HG03432 (cell line): ENCODE data around the gene TTC28.
"Not testable (repeated sequence)": the region's sequence is repeated elsewhere in the genome, so short reads cannot be mapped to it uniquely, and the experiment has no call there.

Source experiments
- ATAC-seq: cut with Tn5 transposase; IDR thresholded peaks from one replicate; pipeline ENCODE4 v1.9.1; 2021; ENCODE audit warnings: mild to moderate bottlenecking, moderate library complexity; ENCODE audit not compliant: unreplicated experiment

The TTC28 gene

DNA sequence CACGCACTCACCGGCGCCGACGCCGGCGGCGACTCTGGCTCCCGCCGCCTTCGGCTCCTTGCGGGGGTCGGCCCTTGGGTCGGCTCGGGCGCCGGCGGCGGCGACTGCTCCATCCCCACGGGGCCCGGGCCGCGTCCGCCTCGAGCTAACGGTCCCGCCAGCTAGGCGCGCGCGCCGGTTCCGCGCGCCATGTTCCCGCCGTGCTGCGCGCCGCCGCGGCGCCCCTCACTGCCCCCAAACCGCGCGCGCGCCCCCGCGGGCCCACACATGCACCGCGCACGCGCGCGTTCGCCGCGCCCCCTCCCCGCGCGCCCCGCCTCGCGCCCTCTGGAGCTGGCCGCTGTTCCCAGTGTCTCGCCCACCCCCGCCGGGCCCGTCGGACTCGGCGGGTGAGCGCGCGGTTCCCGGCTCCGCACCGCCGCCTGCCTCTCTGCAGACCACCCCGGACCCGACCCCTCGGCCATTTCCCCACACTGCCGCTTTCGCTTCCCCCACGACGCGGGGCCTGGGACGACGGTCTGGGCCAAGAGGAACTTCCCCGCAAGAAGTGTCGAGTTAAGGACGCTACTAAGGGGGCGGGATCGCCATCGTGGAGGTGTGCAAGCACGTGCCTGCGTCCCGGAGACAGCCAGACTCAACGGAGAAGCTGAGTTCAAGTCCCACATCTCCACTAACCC lies at the start of gene TTC28:
Gene TTC28 (minus strand): TSS at position 230 of the 677 bp plus-strand sequence. CDS start 117 bp downstream, at position 113.
- ATAC-seq, result not testable (repeated sequence)

- no peak for ATAC-seq
These were observed 49.1 kb upstream of the TTC28 start for GRCh38 chr22:28728621-28729313.

DNA sequence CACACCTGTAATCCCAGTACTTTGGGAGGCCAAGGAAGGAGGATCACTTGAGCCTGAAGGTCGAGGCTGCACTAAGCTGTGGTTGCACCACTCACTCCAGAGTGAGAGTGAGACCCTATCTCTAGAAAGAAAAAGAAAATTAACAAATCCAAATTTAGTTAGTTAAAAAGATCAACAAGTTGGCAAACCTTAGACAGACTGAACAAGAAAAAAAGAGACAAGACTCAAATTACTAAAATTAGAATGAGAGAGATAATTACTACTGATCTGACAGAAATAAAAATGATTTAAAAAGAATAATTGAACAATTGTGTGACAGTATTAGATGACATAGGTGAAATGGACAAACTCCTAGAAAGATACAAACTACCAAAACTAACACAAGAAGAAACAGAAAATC lies 48.4 kb upstream of the TTC28 start:
- no peak for ATAC-seq

GRCh38 chr22:28718044-28718443 lies 38.4 kb upstream of the TTC28 start:
- no peak for ATAC-seq

DNA sequence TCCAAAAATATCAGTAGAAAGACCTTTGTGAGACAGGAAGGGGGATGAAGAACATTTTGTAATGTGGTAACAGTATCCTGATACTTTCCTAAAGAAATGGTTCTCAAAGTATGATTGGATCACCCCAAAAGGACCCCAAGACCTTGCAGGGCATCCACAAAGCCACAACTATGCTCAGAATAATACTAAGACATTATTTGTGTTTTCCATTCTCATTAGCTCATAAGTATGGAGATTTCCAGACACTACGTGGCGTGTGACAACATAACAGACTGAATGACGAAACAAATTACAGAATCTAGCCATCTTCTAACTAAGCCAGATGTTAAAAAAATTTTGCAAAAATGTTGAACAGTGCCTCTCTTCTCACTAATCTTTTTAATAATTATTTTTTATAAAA lies 37.0 kb upstream of the TTC28 start:
- ATAC-seq, result no peak

- no peak for ATAC-seq
These were observed 36.0 kb upstream of the TTC28 start for GRCh38 chr22:28715611-28716010.

DNA sequence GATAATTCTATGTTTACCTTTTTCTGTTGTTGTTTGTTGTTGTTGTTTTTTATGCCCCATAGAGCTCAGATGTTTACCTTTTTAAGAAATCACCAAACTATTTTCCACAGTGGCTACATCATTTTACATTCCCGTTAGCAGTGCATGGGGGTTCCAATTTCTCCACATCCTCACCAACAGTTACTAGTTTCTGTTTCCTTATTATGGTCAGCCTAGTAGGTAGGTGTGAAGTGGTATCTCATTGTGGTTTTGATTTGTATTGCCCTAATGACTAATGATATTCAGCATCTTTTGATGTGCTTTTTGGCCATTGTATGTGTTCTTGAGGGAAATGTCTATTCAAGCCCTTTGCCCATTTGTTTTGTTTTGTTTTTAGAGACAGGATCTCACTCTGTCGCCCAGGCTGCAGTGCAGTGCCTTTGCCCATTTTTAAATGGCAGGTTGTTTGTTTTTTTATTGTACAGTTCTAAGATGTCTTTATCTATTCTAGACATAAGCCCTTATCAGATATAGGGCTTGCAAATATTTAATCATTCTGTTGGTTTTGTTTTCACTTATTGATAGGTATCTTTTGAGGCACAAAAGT lies 34.5 kb upstream of the TTC28 start:
- no peak for ATAC-seq

DNA sequence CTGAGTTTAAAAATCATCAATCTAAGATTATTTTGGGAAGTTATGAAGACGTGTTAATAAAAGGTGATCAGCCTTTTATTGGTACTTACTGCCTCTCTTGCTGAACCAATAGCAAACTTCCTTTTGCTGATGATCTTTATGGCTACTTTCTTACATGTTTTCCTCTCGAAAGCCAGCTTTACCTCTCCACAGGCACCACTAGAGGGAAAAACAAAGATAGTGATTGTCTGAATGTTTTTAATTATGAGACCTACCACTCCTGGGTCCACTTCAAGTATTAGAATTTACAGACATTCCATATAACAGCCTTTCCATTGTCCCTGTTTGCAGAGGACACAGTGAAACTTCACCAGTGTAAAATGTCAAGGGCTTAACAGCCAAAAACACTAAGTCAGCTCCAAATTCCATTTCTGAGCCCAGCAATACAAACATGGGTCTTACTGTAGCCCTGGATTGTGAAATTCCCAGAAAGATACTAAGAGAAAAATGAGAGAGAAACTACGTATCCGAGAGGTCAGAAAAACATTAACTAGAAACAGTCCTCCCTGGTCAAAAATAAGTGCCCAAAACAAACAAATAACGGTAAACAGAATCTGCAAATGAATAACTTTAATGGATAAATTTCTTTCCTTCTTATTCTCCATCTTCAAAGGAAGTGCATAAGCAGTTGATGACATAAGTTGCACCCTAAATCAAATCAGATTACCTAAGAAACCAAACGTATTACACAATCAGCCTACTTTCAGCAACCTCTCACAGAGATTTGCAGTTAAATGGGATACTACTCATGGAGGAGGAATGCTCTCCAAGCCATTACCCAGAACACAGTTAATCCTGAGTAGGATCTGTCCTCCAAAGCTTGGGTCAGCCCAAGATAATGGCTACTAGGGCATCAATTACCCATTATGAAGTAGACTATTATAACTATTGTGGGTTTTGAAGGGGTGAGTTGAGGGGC lies 32.5 kb upstream of the TTC28 start:
- no peak for ATAC-seq

DNA sequence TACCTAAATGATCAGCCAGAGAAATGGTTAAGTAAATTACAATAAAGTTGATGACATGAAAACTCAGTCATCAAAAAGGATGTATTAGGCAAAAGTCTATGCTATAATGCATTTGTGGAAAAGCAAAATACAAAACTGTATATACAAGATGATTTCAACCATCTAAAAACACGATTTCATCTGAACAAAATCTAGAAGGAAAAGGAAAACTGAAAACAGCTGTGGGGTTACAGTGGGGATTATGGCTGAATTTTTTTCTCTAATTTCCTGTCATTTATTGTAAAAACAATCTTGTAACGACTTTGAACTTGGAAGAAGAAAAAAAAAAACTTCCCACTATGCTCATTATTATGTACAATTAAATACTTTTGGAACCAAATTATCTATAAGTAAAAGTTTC lies 31.7 kb upstream of the TTC28 start:
- no peak for ATAC-seq

GRCh38 chr22:28710576-28711191 lies 31.0 kb upstream of the TTC28 start:
- ATAC-seq, result no peak

DNA sequence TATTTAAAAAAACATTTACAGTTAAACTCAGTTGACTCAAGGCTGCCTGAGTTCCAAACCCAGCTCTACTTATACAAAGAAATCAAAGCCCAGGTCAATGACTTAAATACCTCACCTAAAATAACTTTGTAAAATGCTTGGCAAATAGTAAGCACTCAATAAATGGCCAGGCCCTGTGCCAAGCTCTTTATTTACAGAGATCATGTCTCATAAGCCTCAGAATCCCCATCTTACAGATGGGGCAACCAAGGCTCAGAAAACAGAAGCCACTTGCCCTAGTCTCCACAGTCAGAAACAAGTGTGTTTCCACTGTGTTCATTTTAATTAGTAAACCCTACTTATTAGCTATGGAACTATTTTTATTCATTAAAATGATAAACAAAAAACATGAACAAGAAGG lies 30.5 kb upstream of the TTC28 start:
- no peak for ATAC-seq

GRCh38 chr22:28706845-28707244 lies 27.2 kb upstream of the TTC28 start:
- no peak for ATAC-seq

GRCh38 chr22:28703436-28703835 lies 23.8 kb upstream of the TTC28 start:
- ATAC-seq, result no peak

GRCh38 chr22:28702891-28703290 lies 23.3 kb upstream of the TTC28 start:
- no peak for ATAC-seq

GRCh38 chr22:28693041-28693760 lies 13.6 kb upstream of the TTC28 start:
- not testable (repeated sequence) for ATAC-seq

DNA sequence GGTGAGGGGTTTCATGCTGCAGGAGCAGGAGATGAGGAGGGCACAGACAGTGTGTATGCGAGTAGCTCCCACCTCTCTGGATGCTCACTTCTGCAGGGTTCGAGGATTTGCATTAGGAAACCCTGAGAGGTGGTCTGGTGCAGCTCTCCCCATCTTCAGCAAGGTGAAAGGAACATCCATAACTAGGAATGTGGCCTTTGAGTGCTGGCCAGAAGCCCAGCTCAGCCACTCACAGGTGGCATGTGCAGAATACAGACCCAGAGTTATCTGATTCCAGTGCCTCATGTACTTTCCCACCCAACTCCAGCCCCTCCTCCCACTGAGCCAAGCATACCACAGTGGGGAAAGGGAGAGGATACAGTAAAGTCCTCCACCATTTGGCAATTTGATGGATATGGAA lies 10.2 kb upstream of the TTC28 start:
- not testable (repeated sequence) for ATAC-seq

DNA sequence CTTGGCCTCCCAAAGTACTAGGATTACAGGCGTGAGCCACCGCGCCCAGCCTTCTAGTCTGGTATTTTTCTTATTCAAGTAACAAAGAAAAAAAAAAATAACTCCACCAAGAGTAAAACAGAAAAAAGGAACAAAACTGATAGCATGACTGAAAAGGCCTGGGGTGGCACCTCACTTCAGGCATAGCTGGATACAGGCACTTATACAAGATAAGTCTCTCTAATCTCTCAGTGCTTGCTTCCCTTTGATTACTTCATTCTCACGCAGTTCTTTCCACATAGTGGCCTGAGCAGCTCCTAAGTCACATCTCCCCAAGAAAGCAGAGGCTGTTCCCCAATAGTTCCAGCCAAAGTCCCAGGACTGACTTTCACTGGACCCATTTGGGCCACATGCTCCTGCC lies 3.3 kb upstream of the TTC28 start:
- ATAC-seq, result not testable (repeated sequence)

GRCh38 chr22:28680813-28681490 lies 1.3 kb upstream of the TTC28 start:
- not testable (repeated sequence) for ATAC-seq
